Endodermal cell (in vitro differentiated cells): Measurements from ENCODE around the gene FTCD. TPM values are rescaled to one million over a fixed set of nuclear protein-coding genes. Genes with fewer than 3 reads are reported as not detected.

Source experiments
- DNase-seq: peaks from one replicate; pipeline ENCODE4 v3.0.0-alpha.2; 2017
- H3K27ac ChIP-seq: 2 replicates; pipeline ENCODE4 v1.5.1; 2013; ENCODE audit warnings: mild to moderate bottlenecking, low read depth, low read length, moderate library complexity
- H3K27me3 ChIP-seq: 2 replicates; pipeline ENCODE4 v1.6.1; 2013; ENCODE audit warnings: mild to moderate bottlenecking, low read length, moderate library complexity; ENCODE audit not compliant: insufficient read depth, control insufficient read depth, poor library complexity, severe bottlenecking
- H3K36me3 ChIP-seq: 2 replicates; pipeline ENCODE4 v1.7.0; 2013; ENCODE audit warnings: mild to moderate bottlenecking, low read length, moderate library complexity; ENCODE audit not compliant: control insufficient read depth, insufficient read depth
- H3K4me1 ChIP-seq: one replicate; pipeline ENCODE4 v1.7.0; 2013; ENCODE audit warnings: low read length; ENCODE audit not compliant: control insufficient read depth, insufficient read depth
- H3K4me3 ChIP-seq: 2 replicates; pipeline ENCODE4 v1.5.1; 2013; ENCODE audit warnings: mild to moderate bottlenecking, low read length, moderate library complexity
- H3K9ac ChIP-seq: 2 replicates; pipeline ENCODE4 v1.6.1; 2013; ENCODE audit warnings: mild to moderate bottlenecking, low read length, moderate library complexity; ENCODE audit not compliant: poor library complexity, severe bottlenecking; ENCODE audit errors: extremely low read depth
- H3K9me3 ChIP-seq: 2 replicates; pipeline ENCODE4 v1.6.1; 2013; ENCODE audit warnings: mild to moderate bottlenecking, low read length, moderate library complexity; ENCODE audit not compliant: control insufficient read depth
- H3K27ac Mint-ChIP-seq: 2 replicates; pipeline ENCODE4 v1.8.0; 2020; ENCODE audit warnings: mixed read lengths
- H3K27me3 Mint-ChIP-seq: 2 replicates; pipeline ENCODE4 v1.8.0; 2021; ENCODE audit warnings: mild to moderate bottlenecking, mixed read lengths; ENCODE audit not compliant: insufficient read depth
- H3K36me3 Mint-ChIP-seq: 2 replicates; pipeline ENCODE4 v1.8.0; 2020; ENCODE audit warnings: low read depth, mixed read lengths
- H3K4me1 Mint-ChIP-seq: 2 replicates; pipeline ENCODE4 v1.8.0; 2020; ENCODE audit warnings: mixed read lengths
- H3K4me3 Mint-ChIP-seq: 2 replicates; pipeline ENCODE4 v1.8.0; 2020; ENCODE audit warnings: mild to moderate bottlenecking, moderate library complexity, mixed read lengths
- H3K9me3 Mint-ChIP-seq: 2 replicates; pipeline ENCODE4 v1.8.0; 2020; ENCODE audit warnings: mild to moderate bottlenecking, mixed read lengths
- WGBS, 2 experiments: methylation state at CpG; one replicate each; pipeline versions ENCODE4 v1.1.5 to v1.1.7; 2013; ENCODE audit warnings: missing lambda C conversion rate in 2 of 2, mixed read lengths in 1 of 2; ENCODE audit not compliant: insufficient coverage in 1 of 2, insufficient read length in 1 of 2; 5-methylcytosine and 5-hydroxymethylcytosine counted together
- total RNA-seq, 2 donors: library from RNA; stranded (reverse); fragmentation: NEBNext Ultra II Directional in 1 of 2; extraction: Animal tissue kit (Norgen Biotek cat#: 25700) in 1 of 2; gene quantifications; 2 replicates in 1 of 2; 3 replicates in 1 of 2; pipeline ENCODE4 v1.2.1, GENCODE V29; 2021
- TF ChIP-seq, protein P1 (sequence below): fragments of 200-600 bp; sonication (generic); conservative IDR thresholded peaks from 2 replicates; pipeline ENCODE4 v1.5.0; 2021; ENCODE audit warnings: antibody characterized with exemption, mild to moderate bottlenecking

Gene FTCD
- total RNA-seq, 2 donors from 2014 or later: 3.5 to 4.6 TPM

DNA sequence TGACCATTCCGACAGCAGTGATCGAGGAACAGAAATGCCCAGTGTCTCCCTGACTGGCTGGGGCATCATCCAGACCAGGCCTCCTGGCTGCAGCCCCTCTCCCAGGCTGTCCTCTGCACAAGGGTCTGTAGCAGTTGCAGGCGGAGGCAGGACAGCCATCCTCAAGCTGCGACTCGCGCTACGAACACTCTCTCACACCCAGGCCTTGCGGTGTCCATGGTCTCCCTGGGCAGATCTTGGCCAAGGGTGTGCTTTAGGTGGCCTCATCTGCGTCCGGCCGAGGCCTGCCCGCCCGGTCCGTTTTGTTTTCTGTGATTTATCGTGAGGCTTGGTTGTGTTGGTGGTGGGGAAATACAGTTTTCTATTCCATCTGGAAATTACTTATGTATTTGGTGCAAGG lies 15.7 kb downstream of the FTCD start:
- peaks cover 6% of the 10 kb centered on the region for H3K4me1 ChIP-seq
- Mint-ChIP-seq H3K9me3 (peaks cover 7% of the 10 kb centered on the region), H3K36me3 (no peaks in the 10 kb centered on the region), H3K4me1 (peaks cover 11% of the 10 kb centered on the region), H3K27me3 (peaks cover 29% of the 10 kb centered on the region), H3K4me3 (no peak overlapping the region), H3K27ac (no peak overlapping the region)
- H3K27me3 ChIP-seq: no peaks in the 10 kb centered on the region
- no peak for DNase-seq
- H3K36me3 ChIP-seq: no peaks in the 10 kb centered on the region
- no peak overlapping the region for H3K9ac ChIP-seq
- H3K4me3 ChIP-seq: no peak overlapping the region
- TF ChIP-seq, protein P1, sequence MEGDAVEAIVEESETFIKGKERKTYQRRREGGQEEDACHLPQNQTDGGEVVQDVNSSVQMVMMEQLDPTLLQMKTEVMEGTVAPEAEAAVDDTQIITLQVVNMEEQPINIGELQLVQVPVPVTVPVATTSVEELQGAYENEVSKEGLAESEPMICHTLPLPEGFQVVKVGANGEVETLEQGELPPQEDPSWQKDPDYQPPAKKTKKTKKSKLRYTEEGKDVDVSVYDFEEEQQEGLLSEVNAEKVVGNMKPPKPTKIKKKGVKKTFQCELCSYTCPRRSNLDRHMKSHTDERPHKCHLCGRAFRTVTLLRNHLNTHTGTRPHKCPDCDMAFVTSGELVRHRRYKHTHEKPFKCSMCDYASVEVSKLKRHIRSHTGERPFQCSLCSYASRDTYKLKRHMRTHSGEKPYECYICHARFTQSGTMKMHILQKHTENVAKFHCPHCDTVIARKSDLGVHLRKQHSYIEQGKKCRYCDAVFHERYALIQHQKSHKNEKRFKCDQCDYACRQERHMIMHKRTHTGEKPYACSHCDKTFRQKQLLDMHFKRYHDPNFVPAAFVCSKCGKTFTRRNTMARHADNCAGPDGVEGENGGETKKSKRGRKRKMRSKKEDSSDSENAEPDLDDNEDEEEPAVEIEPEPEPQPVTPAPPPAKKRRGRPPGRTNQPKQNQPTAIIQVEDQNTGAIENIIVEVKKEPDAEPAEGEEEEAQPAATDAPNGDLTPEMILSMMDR: no peak
- WGBS, 2 experiments: 56 to 82% methylated on average over 3 to 15 of the region's 15 CpGs
- H3K27ac ChIP-seq: no peak overlapping the region
- no peaks in the 10 kb centered on the region for H3K9me3 ChIP-seq

- Histone ChIP-seq H3K4me1 (peaks cover 6% of the 10 kb centered on the region), H3K27me3 (no peaks in the 10 kb centered on the region), H3K4me3 (no peak overlapping the region), H3K36me3 (no peaks in the 10 kb centered on the region), H3K27ac (no peak overlapping the region), H3K9ac (no peak overlapping the region), H3K9me3 (no peaks in the 10 kb centered on the region)
- Mint-ChIP-seq H3K9me3 (peaks cover 5% of the 10 kb centered on the region), H3K27ac (no peak overlapping the region), H3K36me3 (no peaks in the 10 kb centered on the region), H3K4me3 (no peak overlapping the region), H3K27me3 (peaks cover 29% of the 10 kb centered on the region), H3K4me1 (peaks cover 11% of the 10 kb centered on the region)
- no peak for DNase-seq
- TF ChIP-seq, protein P1: no peak
- WGBS, 2 experiments: 92 to 96% methylated on average over 18 to 28 of the region's 28 CpGs
Observed at GRCh38 chr21:46138383-46138970, 16.9 kb downstream of the FTCD start.

- no peaks in the 10 kb centered on the region for H3K9me3 ChIP-seq
- H3K27ac ChIP-seq: no peak overlapping the region
- H3K4me3 ChIP-seq: no peak overlapping the region
- no peak overlapping the region for H3K4me3 Mint-ChIP-seq
- H3K36me3 ChIP-seq: no peaks in the 10 kb centered on the region
- peaks cover 5% of the 10 kb centered on the region for H3K9me3 Mint-ChIP-seq
- no peaks in the 10 kb centered on the region for H3K27me3 ChIP-seq
- TF ChIP-seq, protein P1: no peak
- no peak overlapping the region for H3K27ac Mint-ChIP-seq
- DNase-seq: no peak
- no peaks in the 10 kb centered on the region for H3K36me3 Mint-ChIP-seq
- H3K27me3 Mint-ChIP-seq: peaks cover 29% of the 10 kb centered on the region
- no peak overlapping the region for H3K9ac ChIP-seq
- peaks cover 6% of the 10 kb centered on the region for H3K4me1 ChIP-seq
- H3K4me1 Mint-ChIP-seq: peaks cover 11% of the 10 kb centered on the region
- 94% methylated on average over 7 of the region's 7 CpGs for WGBS, 2 experiments
Observed at GRCh38 chr21:46137908-46138307, 17.5 kb downstream of the FTCD start.
